ENCODE measurements around the gene DACH1.

The DACH1 gene

DNA sequence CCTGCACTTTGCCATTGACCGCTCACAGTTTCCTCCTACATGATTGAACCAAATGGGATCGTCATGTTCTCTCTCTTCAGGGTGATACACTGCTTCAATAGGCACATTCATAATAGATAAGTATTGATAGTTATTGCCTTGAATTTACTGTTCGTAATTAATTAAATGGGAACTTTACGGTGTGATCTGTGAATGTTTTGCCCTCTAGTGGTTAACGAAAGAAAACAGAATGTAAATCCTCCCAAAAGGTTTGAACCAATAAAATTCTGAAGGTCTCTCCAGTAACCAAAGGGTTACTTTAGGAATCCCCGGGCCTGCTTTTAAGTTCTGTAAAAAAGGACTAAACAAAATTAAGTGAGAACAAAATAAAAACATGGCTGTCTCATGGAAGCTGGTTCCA is 389.3 kb downstream of the DACH1 start:
- no peak for FAIRE-seq

DNA sequence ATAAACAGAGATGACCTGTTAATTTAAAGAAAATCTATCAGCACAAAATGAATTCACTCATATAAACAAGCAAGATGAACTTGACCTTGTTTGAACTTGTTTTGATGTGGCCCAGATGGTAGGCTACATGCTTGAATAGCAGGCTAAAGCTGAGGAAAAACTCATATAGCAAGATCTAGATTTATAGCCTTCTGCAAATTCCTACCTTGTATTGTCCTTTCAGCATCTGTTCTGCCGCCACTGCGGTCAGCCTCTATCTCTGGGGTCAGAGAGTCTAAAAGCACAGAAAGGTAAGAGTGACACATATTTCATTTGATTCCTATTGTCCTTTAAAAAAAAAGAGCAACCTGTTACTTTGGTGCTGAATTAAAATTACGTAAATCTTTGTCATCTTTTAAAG is 392.1 kb downstream of the DACH1 start:
- no peak for FAIRE-seq

- FAIRE-seq = no peak
These were observed 397.4 kb downstream of the DACH1 start for GRCh38 chr13:71469626-71470025.

DNA sequence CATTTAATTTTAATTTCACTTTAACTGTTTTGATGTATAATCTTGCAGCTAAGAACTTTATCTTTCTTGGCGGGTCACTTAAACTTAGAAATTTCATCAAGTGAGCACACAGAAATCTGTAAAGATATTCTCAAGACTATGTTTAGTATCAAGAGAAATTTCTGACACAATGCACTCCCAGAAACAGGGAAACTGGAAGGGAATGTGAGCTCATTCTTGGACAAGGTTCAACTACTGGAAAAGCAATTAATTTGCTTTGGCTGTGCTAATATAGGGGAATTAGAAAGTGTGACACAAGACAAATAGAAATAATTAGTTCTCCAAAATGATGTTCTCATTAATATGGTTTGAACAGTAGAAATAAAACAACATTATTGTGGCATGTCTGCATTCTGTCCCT is 402.3 kb downstream of the DACH1 start:
- FAIRE-seq = peak; percentile 81

DNA sequence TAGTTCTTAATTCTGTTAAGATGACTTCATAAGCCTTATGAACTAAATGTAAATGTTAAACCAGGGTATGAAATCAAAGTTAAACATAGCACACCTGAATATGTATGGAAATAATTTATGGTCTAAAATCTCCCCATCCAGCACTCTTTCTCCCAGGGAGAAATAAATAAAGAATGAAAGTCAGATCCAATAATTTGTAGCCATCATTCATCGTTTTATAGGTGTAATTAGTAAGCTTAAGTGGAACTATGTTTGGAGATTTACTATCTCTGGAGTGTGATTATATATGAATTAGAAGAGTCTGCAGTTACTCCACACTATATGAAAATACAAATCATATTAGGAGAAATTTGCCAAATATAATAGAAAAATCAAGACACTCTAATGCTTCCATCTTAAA is 405.1 kb downstream of the DACH1 start:
- no peak for FAIRE-seq

GRCh38 chr13:71460211-71460610 is 406.8 kb downstream of the DACH1 start:
- peak; percentile 18 for FAIRE-seq

GRCh38 chr13:71459708-71460107 is 407.3 kb downstream of the DACH1 start:
- FAIRE-seq = no peak

DNA sequence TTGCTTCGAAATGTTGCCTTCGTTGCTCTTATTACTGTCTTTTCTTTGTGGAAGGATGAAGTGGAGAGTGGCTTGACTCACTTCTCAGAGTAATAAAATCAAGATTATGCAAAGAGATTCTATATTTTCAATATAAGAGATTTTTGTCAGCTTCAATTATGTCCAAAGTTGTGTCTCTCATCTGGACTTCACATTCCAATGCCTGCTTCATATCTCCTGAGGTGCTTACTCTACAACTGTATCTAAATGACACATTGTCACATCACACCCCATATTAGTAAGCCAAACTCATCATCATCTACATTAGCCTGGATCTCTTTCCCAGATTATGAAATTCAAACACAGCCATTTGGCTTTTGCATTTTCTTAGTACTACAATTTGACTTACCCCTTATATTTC is 409.4 kb downstream of the DACH1 start:
- FAIRE-seq = no peak

DNA sequence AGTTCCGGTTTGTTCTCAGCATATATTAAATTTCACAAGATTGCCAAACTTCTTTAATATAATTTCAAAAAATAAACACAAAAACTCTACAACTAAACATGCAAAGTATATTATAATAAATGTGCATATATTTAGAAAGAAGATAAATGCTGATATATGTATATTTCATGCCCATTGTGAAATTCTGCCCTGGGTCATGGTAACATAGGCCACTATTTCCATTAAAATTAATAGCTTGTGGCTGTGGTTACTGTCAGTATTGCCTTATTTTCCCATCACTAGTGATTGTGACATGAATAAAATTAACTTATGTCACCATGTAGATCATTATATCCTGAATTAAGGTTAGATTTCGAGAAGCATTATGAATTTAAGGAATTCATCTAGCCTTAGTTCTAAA is 410.9 kb downstream of the DACH1 start:
- FAIRE-seq = no peak

GRCh38 chr13:71454509-71454908 is 412.5 kb downstream of the DACH1 start:
- no peak for FAIRE-seq

DNA sequence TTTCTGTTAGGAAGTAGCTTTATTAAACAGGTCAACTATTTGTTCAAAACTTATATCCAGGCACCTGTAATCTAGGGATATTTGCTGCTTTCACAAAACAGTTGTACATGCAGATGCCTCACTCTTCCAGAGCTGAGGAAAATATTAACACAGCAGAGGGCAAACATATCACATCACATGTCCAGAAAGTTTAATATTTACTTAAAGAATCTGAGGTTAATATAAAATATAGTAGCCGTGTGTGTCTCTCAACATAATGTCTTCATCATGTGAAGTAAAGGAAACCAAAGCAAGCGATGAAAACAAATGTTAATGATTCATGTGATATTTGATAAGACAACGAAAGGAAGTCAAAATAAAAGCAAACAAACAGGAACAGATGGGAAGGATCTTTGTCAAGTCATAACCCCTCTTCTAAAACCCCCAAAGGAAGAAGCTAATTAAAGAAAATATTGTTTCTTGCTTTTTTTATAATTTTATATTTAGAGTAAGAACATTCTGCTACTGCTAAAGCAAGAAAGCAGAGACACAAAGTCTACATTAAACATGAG is 418.8 kb downstream of the DACH1 start:
- FAIRE-seq = peak; percentile 94

GRCh38 chr13:71437704-71438103 is 429.3 kb downstream of the DACH1 start:
- no peak for FAIRE-seq

DNA sequence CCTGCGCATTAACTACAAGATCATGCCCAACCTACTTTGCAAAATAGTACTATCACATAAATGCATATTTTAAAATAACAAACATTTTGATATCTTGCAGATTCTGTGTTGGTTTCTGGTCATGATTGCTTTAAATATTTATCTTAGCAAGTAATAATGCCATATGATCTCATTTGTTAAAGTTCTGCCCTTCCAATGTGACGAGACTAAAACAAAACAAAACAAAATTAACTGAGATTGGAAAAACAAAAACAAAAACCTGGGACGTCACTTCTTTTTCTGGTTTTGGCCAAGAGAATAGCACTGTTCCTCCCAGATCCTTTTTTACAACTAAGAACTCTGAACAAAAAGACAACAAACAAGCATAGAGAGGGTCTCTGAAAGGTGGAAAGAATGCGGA is 436.3 kb downstream of the DACH1 start:
- peak; percentile 85 for FAIRE-seq

- no peak for FAIRE-seq
These were observed 449.8 kb downstream of the DACH1 start for GRCh38 chr13:71417205-71417604.

DNA sequence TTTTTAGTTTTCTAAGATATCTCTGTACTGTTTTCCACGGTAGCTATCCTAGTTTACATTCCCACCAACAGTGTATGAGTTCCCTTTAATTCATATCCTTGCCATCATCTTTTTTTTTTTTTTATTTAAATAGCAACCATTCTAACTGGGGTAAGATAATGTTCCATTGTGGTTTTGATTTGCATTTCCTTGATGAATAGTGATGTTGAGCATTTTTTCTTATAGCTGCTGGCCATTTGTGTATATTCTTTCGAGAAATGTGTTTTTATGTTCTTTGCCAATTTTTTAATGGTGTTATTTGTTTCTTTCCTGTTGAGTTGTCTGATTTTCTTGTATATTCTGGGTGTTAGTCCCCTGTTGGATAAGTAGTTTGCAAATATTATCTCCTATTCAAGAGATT is 454.8 kb downstream of the DACH1 start:
- FAIRE-seq = no peak

DNA sequence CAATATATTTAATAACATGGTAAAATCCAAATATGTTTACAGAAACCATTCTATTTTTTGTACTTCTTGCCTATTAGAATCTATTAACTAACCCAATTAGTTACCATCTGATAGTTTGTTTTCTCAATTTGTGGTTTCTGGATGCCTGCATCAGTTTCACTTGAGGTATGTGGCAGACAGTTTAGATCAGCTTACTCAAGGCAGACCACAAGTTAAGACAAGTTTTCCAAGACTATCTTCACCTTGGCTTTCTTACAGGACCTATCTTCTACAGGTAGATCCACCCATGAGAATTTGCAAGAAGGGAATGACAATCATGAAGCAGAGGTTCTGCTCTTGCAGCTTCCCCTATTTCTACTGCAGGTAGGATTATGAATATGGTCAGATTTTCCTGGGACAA is 458.6 kb downstream of the DACH1 start:
- no peak for FAIRE-seq

DNA sequence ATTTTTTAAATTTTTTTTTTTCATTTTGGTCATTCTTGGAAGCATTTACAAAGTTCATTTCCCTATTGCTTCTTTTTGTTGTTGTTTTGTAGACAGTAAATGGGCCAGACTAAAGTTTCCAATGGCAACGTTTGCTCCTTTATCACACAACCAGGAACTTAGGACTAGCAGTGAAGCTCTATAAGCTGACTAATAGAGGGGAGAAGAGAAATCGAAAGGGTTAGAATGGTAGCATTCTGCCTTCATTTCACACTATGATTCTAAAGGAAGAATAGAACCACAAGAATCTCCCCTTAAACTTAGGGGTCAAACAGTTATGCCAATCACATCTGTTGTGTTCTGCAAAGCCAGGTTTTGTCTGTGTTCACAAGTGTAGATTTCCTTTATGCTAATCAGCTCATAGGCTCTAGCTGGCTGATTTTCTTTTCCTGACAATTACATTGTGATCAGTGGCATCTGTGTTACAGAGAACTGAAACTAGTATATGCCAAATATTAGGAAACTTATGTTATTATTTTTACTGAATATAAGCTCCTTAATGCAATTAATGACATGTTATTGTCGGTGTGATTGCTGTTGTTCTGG is 467.3 kb downstream of the DACH1 start:
- FAIRE-seq = no peak

DNA sequence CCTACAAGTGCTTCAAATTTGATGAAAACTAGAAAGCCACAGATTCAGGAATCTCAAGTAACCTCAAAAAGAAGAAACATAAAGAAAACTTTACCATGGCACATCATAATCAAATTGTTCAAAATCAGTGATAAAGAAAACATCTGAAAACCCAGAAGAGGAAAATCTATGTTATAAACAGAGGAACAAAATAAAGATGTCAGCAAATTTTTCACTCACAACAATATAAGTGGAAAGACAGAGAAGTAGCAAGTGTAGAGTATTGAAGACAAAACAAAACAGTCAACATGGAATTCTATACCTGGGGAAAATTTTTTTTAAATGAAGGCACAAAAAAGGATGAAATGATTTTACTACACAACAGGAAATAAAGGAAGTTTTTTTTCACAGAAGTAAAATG is 470.9 kb downstream of the DACH1 start:
- FAIRE-seq = no peak

DNA sequence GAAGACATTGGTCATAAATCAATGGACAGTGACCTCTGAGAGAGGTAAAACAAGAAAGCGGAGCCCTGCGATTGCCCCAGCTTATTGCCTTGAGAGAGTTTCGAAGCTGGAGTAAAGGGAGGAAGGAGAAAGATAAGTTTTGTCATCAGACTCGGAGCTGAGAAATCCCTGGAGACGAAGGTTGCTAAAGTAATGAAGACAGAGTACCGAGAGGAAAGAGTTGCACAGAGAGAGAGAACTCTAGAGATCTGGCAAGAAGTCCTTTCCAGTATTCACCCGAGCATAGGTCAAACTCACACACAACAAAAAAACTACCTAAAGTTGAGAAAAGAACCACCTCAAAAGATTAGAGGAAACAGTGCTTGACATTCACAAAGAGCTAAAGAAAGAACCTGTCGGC is 472.0 kb downstream of the DACH1 start:
- FAIRE-seq = no peak

DNA sequence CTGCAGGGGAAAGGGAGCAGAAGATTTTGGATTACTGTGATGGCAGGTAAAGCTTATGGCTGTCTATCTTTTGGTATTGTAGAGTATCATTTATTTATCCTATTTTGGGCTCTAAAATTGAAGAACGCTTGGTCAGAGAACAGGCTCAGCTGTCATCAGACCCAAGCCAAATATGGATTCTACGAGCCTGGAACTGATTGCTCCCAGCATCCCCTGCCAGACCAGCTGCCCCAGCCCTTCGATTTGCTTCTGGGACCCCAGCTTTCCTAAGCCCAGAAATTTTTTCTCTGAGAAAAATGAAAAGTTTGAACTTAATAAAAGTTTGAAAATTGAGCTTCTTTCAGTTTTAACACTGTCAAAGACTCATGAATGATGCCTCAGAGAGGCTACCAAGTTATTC is 472.8 kb downstream of the DACH1 start:
- FAIRE-seq = no peak

Measured in endometrium (tissue), 2 donors.